NB4 (cell line): ENCODE results near the gene TBX21.

ENCODE experiments used
- CTCF ChIP-seq: IDR thresholded peaks from one replicate; pipeline ENCODE4 v1.5.1; 2012; ENCODE audit warnings: low read depth, low read length
- POLR2A ChIP-seq: IDR thresholded peaks from 2 replicates; pipeline ENCODE4 v1.6.1; 2011; ENCODE audit warnings: mild to moderate bottlenecking; ENCODE audit not compliant: insufficient read length; ENCODE audit errors: extremely low read depth

DNA sequence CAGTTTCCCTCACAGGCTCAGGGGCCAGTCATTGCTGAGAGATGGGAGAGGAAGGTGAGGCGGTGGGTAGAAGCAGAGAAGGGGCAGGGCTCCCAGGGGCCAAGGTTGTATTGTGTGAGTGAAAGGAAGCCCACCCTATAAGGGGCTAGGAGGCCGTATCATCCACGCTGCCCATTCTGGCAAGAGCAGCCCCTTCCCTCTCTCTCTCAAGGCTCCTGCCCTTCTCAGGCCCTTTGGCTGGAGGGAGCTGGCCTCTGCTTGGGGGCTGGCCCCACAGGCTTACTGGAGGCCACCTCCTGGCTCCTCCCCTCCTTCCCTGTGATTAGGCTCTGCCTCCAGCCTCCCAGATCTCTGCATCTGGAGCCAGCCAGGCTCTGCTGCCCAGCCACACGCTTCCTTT is 31.4 kb upstream of the TBX21 start:
- TF ChIP-seq CTCF (no peak), POLR2A (no peak)
